ENCODE results near the gene THPO. TPM values are rescaled to one million over a fixed set of nuclear protein-coding genes. Genes with fewer than 3 reads are reported as not detected.

The THPO gene
- total and polyA plus RNA-seq, 4 donors, result 3.9 to 14.4 (median 8.9) TPM

DNA sequence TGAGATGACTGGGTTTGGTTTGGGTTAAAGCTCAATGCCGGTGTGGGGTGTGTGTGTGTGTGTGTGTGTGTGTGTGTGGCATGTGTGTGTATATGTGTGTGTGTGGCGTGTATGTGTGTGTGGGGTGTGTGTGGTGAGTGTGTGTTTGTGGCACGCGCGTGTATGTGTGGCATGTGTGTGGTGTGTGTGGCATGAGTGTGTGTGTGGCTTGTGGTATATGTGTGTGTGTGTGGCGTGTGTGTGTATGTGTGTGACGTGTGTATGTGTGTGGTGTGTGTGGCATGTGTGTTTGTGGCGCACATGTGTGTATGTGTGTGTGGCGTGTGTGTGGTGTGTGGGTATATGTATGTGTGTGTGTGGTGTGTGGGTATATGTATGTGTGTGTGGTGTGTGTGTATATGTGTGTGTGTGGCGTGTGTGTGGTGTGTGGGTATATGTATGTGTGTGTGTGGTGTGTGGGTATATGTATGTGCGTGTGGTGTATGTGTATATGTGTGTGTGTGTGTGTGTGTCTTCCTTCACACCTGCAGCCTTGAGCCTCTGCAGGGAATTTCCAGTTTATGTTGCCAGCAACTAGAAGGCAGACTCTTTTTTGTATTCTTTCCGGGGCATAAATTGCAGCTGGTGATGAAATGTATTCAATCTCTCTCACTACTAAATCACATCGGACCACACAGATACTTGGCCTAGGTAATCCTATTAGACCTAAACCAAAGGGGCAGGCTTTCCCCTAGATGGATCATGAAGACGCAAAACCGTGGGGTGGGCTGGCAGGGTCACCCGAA, 36.6 kb upstream of the THPO start:
- no peak overlapping the region for H3K27ac ChIP-seq (ENCODE audit: low read depth in 1 of 2, low read length in 2 of 2)
- no peak for TF ChIP-seq HNF4A (conservative IDR thresholded peaks at IDR 0.05)
- TF ChIP-seq RAD21 (IDR thresholded peaks at IDR 0.05), result no peak
- TF ChIP-seq JUND (IDR thresholded peaks at IDR 0.05), result no peak
- no peak for TF ChIP-seq EGR1 (IDR thresholded peaks at IDR 0.05; ENCODE audit: low read depth in 2 of 2)
- no peak for TF ChIP-seq FOXA2 (IDR thresholded peaks at IDR 0.05)
- TF ChIP-seq ATF3 (IDR thresholded peaks at IDR 0.05), result no peak
- no peak for TF ChIP-seq RXRA (IDR thresholded peaks at IDR 0.05)
- no peak for DNase-seq (ENCODE audit: low spot score)
- no peak overlapping the region for H3K9ac ChIP-seq (ENCODE audit: low read depth in 1 of 2, low read length in 2 of 2)
- no peaks in the 10 kb centered on the region for H3K27me3 ChIP-seq (ENCODE audit: control insufficient read depth in 4 of 4, insufficient read depth in 4 of 4, low read length in 3 of 4)
- H3K4me1 ChIP-seq (ENCODE audit: control insufficient read depth in 4 of 4, insufficient read depth in 4 of 4, low read length in 3 of 4), result peaks cover 0 to 6% (median 2%) of the 10 kb centered on the region in 4 donors
- no peak overlapping the region for H3K4me3 ChIP-seq (ENCODE audit: low read depth in 1 of 3, low read length in 3 of 3)
- H3K36me3 ChIP-seq (ENCODE audit: control insufficient read depth in 4 of 4, insufficient read depth in 3 of 4, low read depth in 1 of 4, low read length in 3 of 4), result no peaks in the 10 kb centered on the region
- no peaks in the 10 kb centered on the region for H3K9me3 ChIP-seq (ENCODE audit: control insufficient read depth in 4 of 4, low read length in 3 of 4)
- 93% methylated on average over 16 of the region's 16 CpGs for WGBS

GRCh38 chr3:184409946-184410500, 32.0 kb upstream of the THPO start:
- Histone ChIP-seq H3K27ac (ENCODE audit: low read depth in 1 of 2, low read length in 2 of 2) (no peak overlapping the region), H3K9me3 (ENCODE audit: control insufficient read depth in 4 of 4, low read length in 3 of 4) (no peaks in the 10 kb centered on the region), H3K4me3 (ENCODE audit: low read depth in 1 of 3, low read length in 3 of 3) (no peak overlapping the region), H3K36me3 (ENCODE audit: control insufficient read depth in 4 of 4, insufficient read depth in 3 of 4, low read depth in 1 of 4, low read length in 3 of 4) (no peaks in the 10 kb centered on the region), H3K27me3 (ENCODE audit: control insufficient read depth in 4 of 4, insufficient read depth in 4 of 4, low read length in 3 of 4) (no peaks in the 10 kb centered on the region), H3K4me1 (ENCODE audit: control insufficient read depth in 4 of 4, insufficient read depth in 4 of 4, low read length in 3 of 4) (no peaks in the 10 kb centered on the region), H3K9ac (ENCODE audit: low read depth in 1 of 2, low read length in 2 of 2) (no peak overlapping the region)
- DNase-seq (ENCODE audit: low spot score), result no peak
- 92% methylated on average over 12 of the region's 12 CpGs for WGBS
- TF ChIP-seq JUND (IDR thresholded peaks at IDR 0.05) (no peak), NR2F2 (IDR thresholded peaks at IDR 0.05) (no peak), HNF4A (conservative IDR thresholded peaks at IDR 0.05) (no peak), MAX (IDR thresholded peaks at IDR 0.05) (no peak), REST (IDR thresholded peaks at IDR 0.05) (no peak), TAF1 (conservative IDR thresholded peaks at IDR 0.05) (no peak), RXRA (IDR thresholded peaks at IDR 0.05) (no peak)
- TF ChIP-seq, protein P1, sequence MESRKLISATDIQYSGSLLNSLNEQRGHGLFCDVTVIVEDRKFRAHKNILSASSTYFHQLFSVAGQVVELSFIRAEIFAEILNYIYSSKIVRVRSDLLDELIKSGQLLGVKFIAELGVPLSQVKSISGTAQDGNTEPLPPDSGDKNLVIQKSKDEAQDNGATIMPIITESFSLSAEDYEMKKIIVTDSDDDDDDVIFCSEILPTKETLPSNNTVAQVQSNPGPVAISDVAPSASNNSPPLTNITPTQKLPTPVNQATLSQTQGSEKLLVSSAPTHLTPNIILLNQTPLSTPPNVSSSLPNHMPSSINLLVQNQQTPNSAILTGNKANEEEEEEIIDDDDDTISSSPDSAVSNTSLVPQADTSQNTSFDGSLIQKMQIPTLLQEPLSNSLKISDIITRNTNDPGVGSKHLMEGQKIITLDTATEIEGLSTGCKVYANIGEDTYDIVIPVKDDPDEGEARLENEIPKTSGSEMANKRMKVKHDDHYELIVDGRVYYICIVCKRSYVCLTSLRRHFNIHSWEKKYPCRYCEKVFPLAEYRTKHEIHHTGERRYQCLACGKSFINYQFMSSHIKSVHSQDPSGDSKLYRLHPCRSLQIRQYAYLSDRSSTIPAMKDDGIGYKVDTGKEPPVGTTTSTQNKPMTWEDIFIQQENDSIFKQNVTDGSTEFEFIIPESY (IDR thresholded peaks at IDR 0.05), result no peak

Measured in liver (tissue), 9 donors.